Panc1 (cell line): ENCODE data around the gene TSKU.

ENCODE experiments used
- CTCF ChIP-seq: fragments of 450-650 bp; IDR thresholded peaks from 2 replicates; pipeline ENCODE4 v1.5.1; 2017; ENCODE audit warnings: mild to moderate bottlenecking
- POLR2AphosphoS5 ChIP-seq: IDR thresholded peaks from 2 replicates; pipeline ENCODE4 v1.6.1; 2012; ENCODE audit warnings: mild to moderate bottlenecking, low read depth, low read length, moderate library complexity

GRCh38 chr11:76778874-76779273, 4.3 kb upstream of the TSKU start:
- TF ChIP-seq POLR2AphosphoS5 (no peak), CTCF (no peak)
